HCT116 (cell line): Measurements from ENCODE around the gene RCBTB1.

ENCODE experiments used
- CTCF ChIP-seq, 3 experiments: fragments of 200-600 bp in 1 of 3; sonication (generic) in 1 of 3; IDR thresholded peaks in 2 of 3; conservative IDR thresholded peaks in 1 of 3; 2 replicates each; pipeline ENCODE4 v1.5.1; 2012 to 2017; ENCODE audit warnings: low read depth in 2 of 3, low read length in 2 of 3, antibody characterized with exemption in 1 of 3, borderline replicate concordance in 1 of 3, control low read depth in 1 of 3, mild to moderate bottlenecking in 1 of 3, mixed read lengths in 1 of 3, mixed run types in 1 of 3, moderate library complexity in 1 of 3; ENCODE audit not compliant: insufficient read depth in 1 of 3
- EZH2 ChIP-seq: fragments of 200-600 bp; sonication (generic); IDR thresholded peaks from 2 replicates; pipeline ENCODE4 v1.6.1; 2017; ENCODE audit warnings: antibody characterized with exemption, mixed run types
- JUND ChIP-seq: IDR thresholded peaks from 2 replicates; pipeline ENCODE4 v1.6.1; 2012
- POLR2A ChIP-seq: IDR thresholded peaks from 2 replicates; pipeline ENCODE4 v1.7.0; 2011; ENCODE audit warnings: borderline replicate concordance; ENCODE audit not compliant: insufficient read depth, insufficient read length; ENCODE audit errors: extremely low read depth
- POLR2AphosphoS5 ChIP-seq: IDR thresholded peaks from 2 replicates; pipeline ENCODE4 v1.6.1; 2011; ENCODE audit warnings: mild to moderate bottlenecking, low read depth, low read length, moderate library complexity
- RAD21 ChIP-seq: IDR thresholded peaks from 2 replicates; pipeline ENCODE4 v1.6.1; 2012; ENCODE audit warnings: low read depth, mild to moderate bottlenecking
- SIN3A ChIP-seq: IDR thresholded peaks from 2 replicates; pipeline ENCODE4 v1.6.1; 2012; ENCODE audit warnings: low read depth
- SP1 ChIP-seq: IDR thresholded peaks from 2 replicates; pipeline ENCODE4 v1.6.1; 2012; ENCODE audit warnings: low read depth
- ZBTB33 ChIP-seq: IDR thresholded peaks from 2 replicates; pipeline ENCODE4 v1.6.1; 2011; ENCODE audit warnings: mild to moderate bottlenecking, low read length, moderate library complexity; ENCODE audit not compliant: insufficient replicate concordance; ENCODE audit errors: extremely low read depth
- ZNF274 ChIP-seq: fragments of 200-500 bp; sonication (Bioruptor generic); IDR thresholded peaks from 2 replicates; pipeline ENCODE4 v1.6.1; 2014; ENCODE audit warnings: mild to moderate bottlenecking, low read depth, low read length, inconsistent platforms
- TF ChIP-seq, protein P1 (sequence below): IDR thresholded peaks from 2 replicates; pipeline ENCODE4 v1.6.1; 2012; ENCODE audit warnings: low read depth
- TF ChIP-seq, protein P2 (sequence below): IDR thresholded peaks from 2 replicates; pipeline ENCODE4 v1.6.1; 2012

- TF ChIP-seq POLR2A = no peak
- no peak for TF ChIP-seq RAD21
- no peak for TF ChIP-seq EZH2
- TF ChIP-seq CTCF (IDR thresholded peaks at IDR 0.05 in 2 of 3, conservative IDR thresholded peaks at IDR 0.05 in 1 of 3; ENCODE audit: borderline replicate concordance in 1 of 3, insufficient read depth in 1 of 3, low read depth in 2 of 3, low read length in 2 of 3) = no peak
- TF ChIP-seq, protein P1, sequence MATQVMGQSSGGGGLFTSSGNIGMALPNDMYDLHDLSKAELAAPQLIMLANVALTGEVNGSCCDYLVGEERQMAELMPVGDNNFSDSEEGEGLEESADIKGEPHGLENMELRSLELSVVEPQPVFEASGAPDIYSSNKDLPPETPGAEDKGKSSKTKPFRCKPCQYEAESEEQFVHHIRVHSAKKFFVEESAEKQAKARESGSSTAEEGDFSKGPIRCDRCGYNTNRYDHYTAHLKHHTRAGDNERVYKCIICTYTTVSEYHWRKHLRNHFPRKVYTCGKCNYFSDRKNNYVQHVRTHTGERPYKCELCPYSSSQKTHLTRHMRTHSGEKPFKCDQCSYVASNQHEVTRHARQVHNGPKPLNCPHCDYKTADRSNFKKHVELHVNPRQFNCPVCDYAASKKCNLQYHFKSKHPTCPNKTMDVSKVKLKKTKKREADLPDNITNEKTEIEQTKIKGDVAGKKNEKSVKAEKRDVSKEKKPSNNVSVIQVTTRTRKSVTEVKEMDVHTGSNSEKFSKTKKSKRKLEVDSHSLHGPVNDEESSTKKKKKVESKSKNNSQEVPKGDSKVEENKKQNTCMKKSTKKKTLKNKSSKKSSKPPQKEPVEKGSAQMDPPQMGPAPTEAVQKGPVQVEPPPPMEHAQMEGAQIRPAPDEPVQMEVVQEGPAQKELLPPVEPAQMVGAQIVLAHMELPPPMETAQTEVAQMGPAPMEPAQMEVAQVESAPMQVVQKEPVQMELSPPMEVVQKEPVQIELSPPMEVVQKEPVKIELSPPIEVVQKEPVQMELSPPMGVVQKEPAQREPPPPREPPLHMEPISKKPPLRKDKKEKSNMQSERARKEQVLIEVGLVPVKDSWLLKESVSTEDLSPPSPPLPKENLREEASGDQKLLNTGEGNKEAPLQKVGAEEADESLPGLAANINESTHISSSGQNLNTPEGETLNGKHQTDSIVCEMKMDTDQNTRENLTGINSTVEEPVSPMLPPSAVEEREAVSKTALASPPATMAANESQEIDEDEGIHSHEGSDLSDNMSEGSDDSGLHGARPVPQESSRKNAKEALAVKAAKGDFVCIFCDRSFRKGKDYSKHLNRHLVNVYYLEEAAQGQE = no peak
- no peak for TF ChIP-seq SIN3A
- TF ChIP-seq SP1 = no peak
- TF ChIP-seq, protein P2, sequence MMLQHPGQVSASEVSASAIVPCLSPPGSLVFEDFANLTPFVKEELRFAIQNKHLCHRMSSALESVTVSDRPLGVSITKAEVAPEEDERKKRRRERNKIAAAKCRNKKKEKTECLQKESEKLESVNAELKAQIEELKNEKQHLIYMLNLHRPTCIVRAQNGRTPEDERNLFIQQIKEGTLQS = no peak
- no peak for TF ChIP-seq ZNF274
- TF ChIP-seq ZBTB33 = no peak
- TF ChIP-seq POLR2AphosphoS5 = no peak
- TF ChIP-seq JUND = no peak
Measured at GRCh38 chr13:49604570-49604969, 19.2 kb upstream of the RCBTB1 start.
